HG02885 (cell line): ENCODE results near the gene ADAMTSL1.
A peak's percentile ranks its signal among the peaks of the same experiment; 100 is the strongest.

Source experiments
- ATAC-seq: cut with Tn5 transposase; IDR thresholded peaks from one replicate; pipeline ENCODE4 v1.9.1; 2021; ENCODE audit warnings: mild to moderate bottlenecking; ENCODE audit not compliant: unreplicated experiment, poor library complexity

ADAMTSL1 gene

DNA sequence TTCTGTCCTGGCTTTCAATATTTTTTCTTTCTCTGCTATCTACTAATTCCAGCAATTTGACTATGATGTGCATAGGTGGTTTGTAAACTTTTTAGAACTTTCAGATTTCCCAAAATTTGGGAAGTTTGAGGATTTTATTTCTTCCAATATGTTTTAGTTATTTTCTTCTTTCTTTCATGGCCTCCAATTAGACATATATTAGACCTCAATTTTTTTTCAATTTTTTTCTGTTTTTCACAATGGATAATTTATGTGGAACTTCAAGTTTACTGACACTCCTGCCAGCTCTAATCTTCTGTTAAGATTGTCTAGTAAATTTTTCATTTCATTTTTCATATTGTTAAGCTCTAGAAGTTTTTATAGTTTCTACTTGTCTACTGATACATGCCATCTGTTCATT, 395.8 kb downstream of the ADAMTSL1 start:
- ATAC-seq: no peak

DNA sequence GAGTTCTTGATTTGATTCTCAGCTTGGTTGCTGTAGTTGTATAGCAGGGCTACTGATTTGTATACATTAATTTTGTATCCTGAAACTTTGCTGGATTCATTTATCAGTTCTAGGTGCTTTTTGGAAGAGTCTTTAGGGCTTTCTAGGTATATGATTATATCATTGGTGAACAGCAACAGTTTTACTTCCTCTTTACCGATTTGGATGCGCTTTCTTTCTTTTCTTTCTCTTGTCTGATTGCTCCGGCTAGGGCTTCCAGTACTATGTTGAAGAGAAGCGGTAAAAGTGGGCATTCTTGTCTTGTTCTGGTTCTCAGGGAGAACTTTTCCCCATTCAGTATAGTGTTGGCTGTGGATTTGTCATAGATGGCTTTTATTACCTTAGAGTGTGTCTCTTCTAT, 400.1 kb downstream of the ADAMTSL1 start:
- no peak for ATAC-seq

DNA sequence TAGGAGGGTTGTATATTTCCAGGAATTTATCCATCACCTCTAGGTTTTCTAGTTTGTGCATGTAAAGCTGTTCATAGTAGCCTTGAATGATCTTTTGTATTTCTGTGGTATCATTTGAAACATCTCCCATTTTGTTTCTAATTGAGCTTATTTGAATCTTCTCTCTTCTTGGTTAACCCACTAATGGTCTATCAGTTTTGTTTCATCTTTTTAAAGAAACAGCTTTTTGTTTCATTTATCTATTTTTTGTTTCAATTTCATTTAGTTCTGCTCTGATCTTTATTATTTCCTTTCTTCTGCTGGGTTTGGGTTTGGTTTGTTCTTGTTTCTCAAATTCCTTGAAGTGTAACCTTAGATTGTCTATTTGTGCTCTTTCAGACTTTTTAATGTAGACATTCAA, 401.0 kb downstream of the ADAMTSL1 start:
- ATAC-seq: peak; percentile 57

DNA sequence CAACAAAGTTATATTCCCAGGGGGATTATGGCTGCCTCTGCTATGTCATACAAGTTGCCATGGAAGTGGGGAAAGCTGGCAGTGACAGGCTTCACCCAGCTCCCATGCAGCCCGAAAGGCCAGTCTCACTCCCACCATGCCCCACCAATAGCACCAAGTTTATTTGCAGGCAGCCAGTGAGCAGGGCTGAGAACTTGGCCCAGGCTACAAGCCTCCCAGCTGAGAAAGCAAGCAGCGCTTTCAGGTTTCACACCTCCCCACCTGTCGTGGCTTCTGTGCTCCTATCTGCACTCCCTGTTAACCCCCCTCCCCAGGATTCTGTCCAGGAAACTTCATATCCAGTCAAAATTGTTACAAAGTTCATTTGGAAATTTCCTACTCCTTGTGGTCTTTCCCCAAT, 404.0 kb downstream of the ADAMTSL1 start:
- no peak for ATAC-seq

DNA sequence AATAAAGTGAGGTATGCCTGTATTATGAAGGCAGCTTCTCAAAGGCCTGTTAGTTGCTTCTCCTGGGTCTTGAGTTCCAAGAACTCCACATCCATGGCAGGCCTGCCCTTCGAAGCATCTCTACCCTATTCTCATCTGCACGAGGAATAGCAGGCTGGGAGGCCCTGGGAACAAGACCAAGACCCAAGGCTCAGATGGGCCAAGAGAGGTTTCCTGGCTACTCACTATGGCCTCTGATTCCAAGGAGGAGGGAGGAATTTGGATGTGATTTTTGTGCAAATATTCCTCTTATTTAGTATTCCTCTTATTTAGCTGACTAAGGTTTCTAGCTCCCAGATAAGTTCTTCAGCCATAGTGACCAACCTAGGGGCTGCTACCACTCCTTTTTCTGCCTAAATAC, 407.8 kb downstream of the ADAMTSL1 start:
- ATAC-seq: no peak

DNA sequence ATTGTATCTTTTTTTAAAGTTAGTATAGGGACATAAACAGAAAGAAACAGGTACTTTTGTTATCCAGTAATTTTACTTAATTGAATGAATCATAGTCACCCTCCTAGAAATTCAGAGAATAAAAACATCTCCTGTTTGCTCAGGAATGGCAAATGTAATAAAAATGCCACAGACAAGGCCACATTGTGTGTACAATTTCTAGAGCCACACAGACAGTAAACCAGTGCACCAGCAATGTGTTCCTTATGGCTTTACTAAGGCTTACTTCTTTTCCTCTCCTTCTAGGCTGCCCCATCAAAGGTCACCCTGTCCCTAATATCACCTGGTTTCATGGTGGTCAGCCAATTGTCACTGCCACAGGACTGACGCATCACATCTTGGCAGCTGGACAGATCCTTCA, 413.6 kb downstream of the ADAMTSL1 start:
- ATAC-seq: no peak

DNA sequence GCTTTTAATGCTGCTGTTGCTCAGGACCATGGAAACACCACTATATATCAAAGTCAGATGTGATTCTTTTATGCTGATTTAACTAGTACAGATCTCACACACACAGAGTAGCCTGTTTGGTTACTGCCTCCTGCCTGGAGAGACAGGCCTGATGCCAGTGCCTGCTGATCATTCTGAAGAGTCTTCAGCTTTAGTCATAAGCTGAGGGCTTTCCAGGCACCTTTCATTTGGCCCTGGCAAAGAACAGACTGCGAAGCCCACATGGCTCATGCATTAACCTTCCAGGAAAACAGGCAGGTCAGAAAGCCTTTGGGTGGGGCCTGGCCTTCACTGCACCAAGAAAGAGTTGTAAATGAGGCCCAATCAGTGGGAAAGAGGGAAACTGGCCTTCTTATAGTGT, 414.3 kb downstream of the ADAMTSL1 start:
- no peak for ATAC-seq

DNA sequence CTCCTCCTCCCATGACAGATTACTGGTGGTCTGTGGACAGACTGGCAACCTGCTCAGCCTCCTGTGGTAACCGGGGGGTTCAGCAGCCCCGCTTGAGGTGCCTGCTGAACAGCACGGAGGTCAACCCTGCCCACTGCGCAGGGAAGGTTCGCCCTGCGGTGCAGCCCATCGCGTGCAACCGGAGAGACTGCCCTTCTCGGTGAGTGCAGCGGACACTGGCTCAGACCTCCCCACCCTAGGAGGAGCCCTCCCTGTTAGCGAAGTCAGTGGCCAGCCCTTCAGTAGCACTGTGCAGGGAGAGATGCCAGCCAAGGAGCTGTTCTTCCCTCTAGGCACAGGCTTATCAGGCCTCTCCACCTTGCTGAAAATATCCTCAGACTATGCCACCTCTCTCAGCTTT, 415.6 kb downstream of the ADAMTSL1 start:
- no peak for ATAC-seq

DNA sequence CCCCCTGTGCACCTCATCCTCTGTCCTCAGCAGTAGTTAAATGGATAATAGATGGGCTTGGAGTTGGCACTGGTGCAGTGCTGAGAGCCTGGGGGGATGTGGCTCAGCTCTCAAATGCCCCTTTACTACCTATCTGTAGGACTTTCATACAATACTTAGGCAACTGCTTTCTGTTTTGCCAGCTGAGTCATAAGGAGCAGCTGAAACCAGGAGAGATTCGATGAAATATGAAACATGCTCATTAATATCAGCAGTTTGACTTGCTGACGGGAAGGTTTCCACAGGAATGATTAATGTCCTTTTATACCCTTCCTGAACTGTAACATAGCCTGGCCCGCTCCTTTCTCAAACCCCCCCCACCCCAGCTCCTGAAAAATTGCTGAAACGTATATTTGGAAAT, 416.4 kb downstream of the ADAMTSL1 start:
- no peak for ATAC-seq

DNA sequence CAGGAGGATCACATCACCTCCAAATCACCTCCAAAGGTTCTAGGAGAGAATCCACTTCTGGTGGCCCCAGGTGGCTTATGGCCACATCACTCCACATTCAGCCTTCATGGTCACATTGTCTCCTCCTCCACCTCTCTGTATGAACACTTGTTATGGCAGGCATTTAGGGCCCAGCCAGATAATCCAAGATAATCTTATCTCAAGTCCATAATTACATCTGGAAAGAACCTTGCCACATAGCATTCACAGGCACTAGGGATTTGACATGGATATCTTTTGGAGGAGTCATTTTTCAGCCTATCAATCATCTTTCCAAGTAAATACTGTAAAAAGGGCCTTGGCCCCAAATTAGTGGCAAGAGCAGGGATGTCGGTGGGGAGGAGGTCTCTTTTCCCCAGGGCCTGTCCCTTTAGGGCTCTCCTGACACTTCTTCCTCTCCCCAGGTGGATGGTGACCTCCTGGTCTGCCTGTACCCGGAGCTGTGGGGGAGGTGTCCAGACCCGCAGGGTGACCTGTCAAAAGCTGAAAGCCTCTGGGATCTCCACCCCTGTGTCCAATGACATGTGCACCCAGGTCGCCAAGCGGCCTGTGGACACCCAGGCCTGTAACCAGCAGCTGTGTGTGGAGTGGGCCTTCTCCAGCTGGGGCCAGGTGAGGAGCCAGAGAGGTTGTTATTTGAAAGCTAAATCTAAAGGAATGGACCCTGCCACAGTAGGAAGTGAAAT, 418.2 kb downstream of the ADAMTSL1 start:
- ATAC-seq: no peak

DNA sequence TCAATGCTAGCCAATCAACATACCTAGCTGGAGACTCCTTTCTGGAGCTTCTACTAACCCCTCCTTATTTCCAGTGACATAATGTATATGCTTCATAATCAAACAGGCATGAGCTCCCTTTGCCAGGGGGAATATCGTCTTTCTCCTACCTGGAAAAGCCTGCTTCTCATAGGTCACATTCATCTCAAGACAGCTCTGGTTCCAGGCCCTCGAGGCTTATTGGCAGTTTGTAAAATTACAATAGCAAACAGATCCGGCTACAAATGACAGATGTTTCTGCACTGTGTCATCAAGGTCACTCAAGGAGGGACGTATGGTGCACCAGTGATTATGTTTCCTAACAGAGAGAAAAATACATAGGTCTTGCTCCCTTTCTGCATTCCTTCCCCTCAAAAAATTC, 419.1 kb downstream of the ADAMTSL1 start:
- ATAC-seq: no peak

DNA sequence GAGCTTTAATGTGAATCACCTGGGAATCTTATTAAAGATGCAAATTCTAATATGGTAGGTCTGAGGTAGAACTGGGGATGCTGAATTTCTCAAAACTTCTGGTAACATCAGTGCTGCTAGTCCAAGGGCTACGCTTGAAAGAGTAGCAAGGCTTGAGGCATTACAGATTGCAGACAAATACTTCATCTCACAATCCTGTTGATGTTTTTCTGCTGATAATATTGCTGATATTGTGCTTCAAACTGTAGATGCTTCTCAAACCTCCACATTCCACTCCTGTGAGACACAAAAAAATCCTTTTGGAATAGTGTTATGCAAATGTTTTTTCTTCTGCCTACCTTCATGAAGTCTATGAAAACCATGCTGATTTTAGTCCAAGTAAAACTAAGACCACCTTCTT, 419.5 kb downstream of the ADAMTSL1 start:
- ATAC-seq: no peak

DNA sequence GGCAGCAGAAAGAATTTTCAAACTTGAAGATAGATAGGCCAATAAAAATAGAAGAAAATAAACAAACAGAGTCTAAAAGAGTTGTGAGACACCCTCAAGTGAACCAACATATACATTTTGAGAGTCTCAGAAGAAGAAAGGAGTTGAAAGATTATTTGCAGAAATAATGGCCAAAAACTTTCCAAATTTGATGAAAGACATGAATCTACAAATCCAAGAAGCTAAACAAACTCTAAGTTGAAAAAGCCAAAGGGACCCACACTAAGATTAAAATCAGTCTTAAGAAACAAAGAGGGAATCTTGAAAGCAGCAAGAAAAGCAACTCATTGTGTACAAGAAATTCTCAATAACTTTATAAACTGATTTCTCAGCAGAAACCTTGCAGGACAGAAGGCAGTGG, 422.1 kb downstream of the ADAMTSL1 start:
- ATAC-seq: no peak

DNA sequence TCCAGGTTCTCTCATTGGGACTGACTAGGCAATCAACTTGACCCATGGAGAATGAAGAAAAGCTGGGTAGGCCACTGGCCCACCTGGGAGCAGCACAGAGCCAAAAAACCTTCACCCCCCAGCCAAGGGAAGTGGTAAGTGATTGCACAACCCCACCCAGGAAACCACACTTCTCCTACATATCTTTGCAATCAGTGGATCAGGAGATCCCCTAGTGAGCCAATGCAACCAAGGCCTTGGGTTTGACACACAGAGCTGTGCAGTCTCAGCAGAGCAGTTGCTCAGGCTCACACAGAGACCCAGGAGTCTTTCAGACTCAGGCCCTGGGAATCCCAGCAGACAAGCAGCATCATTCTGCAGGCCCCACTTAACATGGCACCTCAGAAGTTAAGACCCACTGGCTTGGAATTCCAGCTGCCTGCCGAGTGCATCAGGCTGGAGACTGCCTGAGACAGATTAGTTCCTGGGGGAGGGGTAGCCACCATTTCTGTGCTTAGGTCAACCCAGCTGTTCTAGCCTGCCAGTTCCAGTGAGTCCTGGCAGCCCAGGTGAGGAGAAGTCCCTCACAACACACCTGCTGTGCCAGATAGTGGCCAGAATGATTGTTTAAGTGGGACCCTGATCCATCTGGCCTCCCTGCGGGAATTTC, 422.7 kb downstream of the ADAMTSL1 start:
- ATAC-seq: no peak

DNA sequence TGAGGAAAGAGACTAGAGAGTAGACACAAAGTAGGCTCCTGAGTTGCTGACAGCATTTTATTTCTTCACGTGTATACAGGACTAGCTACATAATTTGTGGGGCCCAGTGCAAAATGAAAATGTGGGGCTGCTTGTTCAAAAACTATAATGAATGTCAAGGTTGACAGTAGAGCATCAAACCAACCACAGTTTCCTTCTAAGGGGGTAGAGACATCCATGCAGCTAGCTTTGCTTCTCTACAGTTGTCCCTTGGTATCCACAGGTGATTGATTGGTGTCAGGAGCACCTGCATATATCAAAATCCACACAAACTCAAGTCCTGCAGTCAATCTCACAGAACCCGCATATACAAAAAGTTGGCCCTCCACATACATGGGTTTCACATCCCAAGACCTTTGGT, 429.5 kb downstream of the ADAMTSL1 start:
- ATAC-seq: no peak

DNA sequence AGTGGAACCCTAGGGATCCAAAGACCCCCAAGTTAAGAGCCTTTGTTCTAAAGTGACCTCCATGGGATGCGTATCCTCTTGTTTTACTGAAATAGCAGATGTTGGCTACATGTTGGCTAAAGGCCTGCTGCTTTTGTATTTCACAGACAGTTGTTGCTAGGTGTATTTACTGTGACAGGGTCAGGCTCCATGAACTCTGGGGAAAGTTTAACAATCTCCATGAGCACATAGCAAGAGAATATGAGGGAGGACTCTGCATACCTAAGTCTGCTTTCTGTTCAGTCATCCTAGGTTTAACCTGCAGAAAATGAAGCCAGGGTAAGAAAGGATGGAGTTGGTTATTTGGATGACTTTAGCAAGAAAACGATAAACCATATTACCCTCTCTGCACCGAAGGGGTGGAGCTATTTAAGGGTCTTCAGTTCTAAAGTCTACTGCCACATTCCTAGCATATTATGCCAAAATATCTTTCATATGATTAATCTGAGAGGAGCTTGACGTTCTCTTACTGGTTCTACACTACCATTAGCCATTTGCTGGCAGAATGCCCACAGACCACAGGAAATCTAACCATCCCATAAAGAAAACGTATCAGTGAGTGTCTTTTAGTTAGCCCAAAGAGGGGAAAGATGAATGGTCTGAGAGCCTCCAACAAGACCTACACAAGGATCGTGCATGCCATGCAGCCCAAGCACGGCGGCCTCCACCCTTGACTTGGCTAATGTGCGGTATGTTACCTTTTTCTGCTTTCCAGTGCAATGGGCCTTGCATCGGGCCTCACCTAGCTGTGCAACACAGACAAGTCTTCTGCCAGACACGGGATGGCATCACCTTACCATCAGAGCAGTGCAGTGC, 431.3 kb downstream of the ADAMTSL1 start:
- no peak for ATAC-seq

DNA sequence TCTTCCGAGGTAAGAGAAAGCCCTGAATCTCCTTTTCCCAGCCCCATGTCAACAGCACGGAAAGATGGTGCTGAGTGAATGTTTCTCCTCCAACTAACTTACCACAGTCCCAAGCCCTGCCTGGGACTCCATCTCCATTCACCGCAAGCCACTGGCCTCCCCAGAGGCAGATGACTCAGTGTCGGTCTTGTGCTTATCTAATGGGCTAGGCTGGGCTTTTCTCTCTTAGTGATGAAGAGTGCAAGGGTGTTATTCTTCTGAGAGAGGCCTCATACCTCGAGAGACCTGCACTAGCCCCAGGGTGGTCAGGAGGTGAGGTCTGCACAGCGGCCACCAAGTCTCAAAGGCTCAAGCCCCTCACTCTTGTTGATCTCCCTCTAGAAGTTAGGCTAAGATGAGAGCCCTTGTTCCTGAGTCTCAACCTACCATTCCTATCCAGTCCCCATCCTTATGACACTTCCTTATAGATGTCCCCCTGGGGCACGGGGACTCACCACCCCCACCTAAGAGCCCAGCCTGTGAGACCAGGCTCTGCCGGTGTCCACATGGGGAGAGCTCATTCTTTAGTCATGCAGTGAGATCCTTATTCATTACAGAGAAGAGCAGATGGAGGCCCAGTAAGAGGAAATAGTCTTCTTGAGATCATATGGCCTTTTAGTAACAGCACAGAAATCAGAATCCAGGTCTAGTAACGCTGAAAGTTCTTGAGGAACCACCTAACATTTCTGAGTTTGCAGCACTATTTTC, 432.1 kb downstream of the ADAMTSL1 start:
- no peak for ATAC-seq

DNA sequence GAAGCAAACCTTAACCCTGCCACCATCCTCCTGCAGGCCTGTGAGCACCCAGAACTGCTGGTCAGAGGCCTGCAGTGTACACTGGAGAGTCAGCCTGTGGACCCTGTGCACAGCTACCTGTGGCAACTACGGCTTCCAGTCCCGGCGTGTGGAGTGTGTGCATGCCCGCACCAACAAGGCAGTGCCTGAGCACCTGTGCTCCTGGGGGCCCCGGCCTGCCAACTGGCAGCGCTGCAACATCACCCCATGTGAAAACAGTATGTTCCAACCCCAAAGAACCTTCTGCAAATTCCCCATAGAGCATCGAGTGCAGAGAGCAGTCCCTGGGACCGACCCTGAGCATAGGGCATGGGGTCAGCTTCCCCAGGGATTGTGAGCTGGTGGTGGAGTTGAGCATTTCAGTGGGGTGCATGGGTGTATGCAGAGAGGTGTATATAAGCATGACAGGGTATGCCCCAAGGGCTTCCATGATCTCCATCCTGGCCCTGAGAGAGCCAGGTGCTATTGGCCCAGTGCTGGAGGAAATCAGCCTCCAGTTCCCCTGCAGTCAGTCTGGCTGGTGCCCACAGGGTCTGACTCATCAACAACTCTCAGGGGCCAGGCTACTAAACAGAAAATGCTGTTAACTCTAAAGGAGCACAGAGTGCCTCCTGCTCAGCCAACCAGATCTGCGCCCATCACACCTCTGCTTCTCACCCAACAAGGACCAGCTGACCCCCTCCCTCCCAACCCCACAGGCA, 432.9 kb downstream of the ADAMTSL1 start:
- ATAC-seq: no peak

DNA sequence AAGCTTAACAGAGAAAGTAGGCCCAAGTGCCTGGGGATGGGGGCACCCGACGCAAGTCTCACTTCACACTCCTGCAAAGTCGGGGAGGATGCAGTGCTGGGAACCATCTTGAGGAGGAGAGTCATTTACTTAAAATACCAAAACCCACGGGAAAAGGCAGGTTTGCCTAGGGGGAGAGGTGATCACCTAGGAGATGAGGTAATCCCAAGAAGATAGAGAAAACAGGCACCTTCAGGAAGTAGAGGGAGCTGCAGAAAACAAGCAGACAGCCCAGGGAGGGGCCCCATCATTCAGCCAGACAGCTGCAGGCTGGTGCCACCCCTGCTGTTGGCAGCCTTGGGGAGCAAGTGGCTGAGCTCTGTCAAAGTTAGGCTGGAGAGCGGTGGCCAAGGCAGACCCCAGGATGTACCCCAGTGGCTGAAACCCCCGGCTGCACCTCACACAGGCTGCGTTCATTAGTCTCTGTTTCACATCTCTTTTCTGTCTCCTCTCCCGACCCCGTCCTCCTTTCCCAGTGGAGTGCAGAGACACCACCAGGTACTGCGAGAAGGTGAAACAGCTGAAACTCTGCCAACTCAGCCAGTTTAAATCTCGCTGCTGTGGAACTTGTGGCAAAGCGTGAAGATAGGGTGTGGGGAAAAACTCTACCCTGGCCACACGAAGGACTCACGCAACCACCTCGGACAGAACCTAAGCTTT, 434.1 kb downstream of the ADAMTSL1 start:
- no peak for ATAC-seq
